ENCODE results near the gene UBE2N. TPM values are rescaled to one million over a fixed set of nuclear protein-coding genes. Genes with fewer than 3 reads are reported as not detected.

The UBE2N gene
- total and polyA plus RNA-seq, 2 donors (not counting 3 experiments of a cell fraction or from before 2014, with no cell fraction given), result 59.2 to 125 TPM

DNA sequence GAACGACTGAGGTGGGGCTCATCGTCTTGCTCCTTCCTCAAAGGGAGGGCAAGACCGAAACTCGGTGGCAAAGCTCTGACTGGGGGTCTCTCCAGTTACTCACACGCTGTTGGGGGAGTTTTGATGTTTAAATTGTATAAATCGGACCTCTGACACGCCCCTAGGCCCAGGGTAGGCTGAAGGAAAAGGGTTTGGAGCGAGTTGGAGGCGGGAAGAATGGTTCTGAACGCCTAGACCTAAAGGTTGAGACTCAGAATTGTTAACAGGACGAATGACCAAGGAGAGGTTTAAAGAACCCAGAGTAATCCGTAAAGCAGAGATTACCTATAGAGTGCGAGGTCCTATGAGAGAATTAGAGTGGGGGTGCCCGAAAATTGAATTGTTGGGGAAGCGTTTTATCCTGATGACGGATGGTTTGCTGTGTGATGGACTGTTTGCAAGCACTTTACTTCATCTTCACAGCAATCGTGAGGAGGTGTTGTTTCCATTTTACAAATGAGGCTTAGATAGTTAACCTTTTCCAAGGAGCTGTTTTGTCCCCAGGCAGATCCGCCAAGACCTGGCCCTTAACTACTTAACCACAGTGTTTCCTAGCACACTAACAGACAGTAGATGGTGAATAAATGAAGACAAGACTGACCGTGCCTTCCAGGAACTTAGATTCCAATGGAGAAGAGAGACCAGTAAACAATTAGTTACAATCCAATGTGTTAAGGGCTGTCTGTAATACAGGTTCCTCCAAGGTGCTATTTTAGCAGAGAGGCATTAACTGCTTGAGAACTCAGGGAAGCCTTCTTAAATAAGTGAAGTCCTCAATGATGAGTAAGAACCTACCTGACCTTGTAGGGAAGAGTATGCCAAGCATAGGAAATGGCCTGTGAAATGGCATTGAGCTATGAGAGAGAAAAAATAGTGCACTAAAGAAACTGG is 929 bp upstream of the UBE2N start:
- H3K9me3 ChIP-seq (replicated peaks; ENCODE audit: control insufficient read depth, insufficient read depth, low read length), result no peaks in the 10 kb centered on the region
- TSS peak; percentile 84 for BruUV-seq (replicated peaks)
- FAIRE-seq (peak; percentile 26), DNase-seq (ENCODE audit: low read depth, low spot score) (no peak)
- H2AFZ ChIP-seq (ENCODE audit: low read depth, low read length), result peak overlapping the region; percentile 53
- H3K27me3 ChIP-seq (ENCODE audit: control insufficient read depth in 2 of 2, insufficient read depth in 2 of 2, low read length in 2 of 2), result no peaks in the 10 kb centered on the region
- H3K4me2 ChIP-seq (ENCODE audit: insufficient read depth, low read length), result peak overlapping the region; percentile 62
- ChIA-PET POLR2A (interaction anchor here (0.6 to 1.0 kb wide), 2 partner anchors 335 to 1296 kb away, joined by 3 to 7 read pairs; no protein-coding TSS in a partner anchor), CTCF (interaction anchor here (1.0 to 2.4 kb wide), 7 partner anchors 23 to 659 kb away, joined by 3 to 8 read pairs (median 4); partner anchors contain the start of gene MRPL42)
- H3K4me3 ChIP-seq (replicated peaks in 1 of 3; ENCODE audit: insufficient read depth in 1 of 3, low read depth in 1 of 3, low read length in 3 of 3), result peak overlapping the region; percentile 18 to 79 (median 69)
- TF ChIP-seq GATA2 (IDR thresholded peaks at IDR 0.05; ENCODE audit: insufficient read depth, insufficient read length, low read depth, low read length) (no peak), FOS (IDR thresholded peaks at IDR 0.05; ENCODE audit: borderline replicate concordance, insufficient read depth, low read length) (no peak), CTCF (IDR thresholded peaks at IDR 0.05; ENCODE audit: extremely low read depth in 1 of 2, insufficient read depth in 1 of 2, low read depth in 1 of 2, low read length in 2 of 2) (no peak), EZH2 (IDR thresholded peaks at IDR 0.05; ENCODE audit: borderline replicate concordance, low read depth, low read length, severe bottlenecking) (no peak), MYC (IDR thresholded peaks at IDR 0.05; ENCODE audit: low read depth, low read length) (no peak), POLR2AphosphoS5 (IDR thresholded peaks at IDR 0.05; ENCODE audit: insufficient read depth, low read depth, low read length) (no peak), MAX (IDR thresholded peaks at IDR 0.05; ENCODE audit: insufficient read depth, insufficient read length) (no peak), POLR2A (IDR thresholded peaks at IDR 0.05; ENCODE audit: low read depth, low read length) (no peak), JUN (IDR thresholded peaks at IDR 0.05; ENCODE audit: borderline replicate concordance, insufficient read depth, insufficient read length, low read depth) (no peak)
- H3K9ac ChIP-seq (replicated peaks; ENCODE audit: extremely low read depth, insufficient read depth, low read length), result peak overlapping the region; percentile 80
- peaks cover 4% of the 10 kb centered on the region for H4K20me1 ChIP-seq (replicated peaks; ENCODE audit: control insufficient read depth, extremely low read depth, insufficient read depth, low read length)
- H3K9me1 ChIP-seq (replicated peaks; ENCODE audit: control insufficient read depth, extremely low read depth, insufficient read depth, low read length), result no peaks in the 10 kb centered on the region
- H3K36me3 ChIP-seq (ENCODE audit: control insufficient read depth in 2 of 2, extremely low read depth in 1 of 2, insufficient read depth in 2 of 2, low read length in 2 of 2), result no peaks in the 10 kb centered on the region
- peak overlapping the region; percentile 35 for H3K27ac ChIP-seq (ENCODE audit: insufficient read depth, low read depth, low read length)
- peaks cover 22% of the 10 kb centered on the region for H3K4me1 ChIP-seq (ENCODE audit: control insufficient read depth, extremely low read depth, insufficient read depth, low read length)
- peaks cover 40% of the 10 kb centered on the region for H3K79me2 ChIP-seq (ENCODE audit: control insufficient read depth, insufficient read depth, low read length)
- intact Hi-C loops (cut with micrococcal nuclease) (loop anchor here (1.0 to 2.0 kb wide), 2 partner anchors 25 to 658 kb away; partner anchors contain the start of gene MRPL42), dilution Hi-C loops (cut with MboI; ENCODE audit: extremely low pct_ligation_motif_present, low sequenced_read_pairs) (no loop called here)

Data from endothelial cell of umbilical vein (primary cell).